ENCODE results near the gene PODXL2. TPM values are rescaled to one million over a fixed set of nuclear protein-coding genes. Genes with fewer than 3 reads are reported as not detected.

The PODXL2 gene
- total RNA-seq, 1 experiment from 2014 or later, result 5.7 TPM

DNA sequence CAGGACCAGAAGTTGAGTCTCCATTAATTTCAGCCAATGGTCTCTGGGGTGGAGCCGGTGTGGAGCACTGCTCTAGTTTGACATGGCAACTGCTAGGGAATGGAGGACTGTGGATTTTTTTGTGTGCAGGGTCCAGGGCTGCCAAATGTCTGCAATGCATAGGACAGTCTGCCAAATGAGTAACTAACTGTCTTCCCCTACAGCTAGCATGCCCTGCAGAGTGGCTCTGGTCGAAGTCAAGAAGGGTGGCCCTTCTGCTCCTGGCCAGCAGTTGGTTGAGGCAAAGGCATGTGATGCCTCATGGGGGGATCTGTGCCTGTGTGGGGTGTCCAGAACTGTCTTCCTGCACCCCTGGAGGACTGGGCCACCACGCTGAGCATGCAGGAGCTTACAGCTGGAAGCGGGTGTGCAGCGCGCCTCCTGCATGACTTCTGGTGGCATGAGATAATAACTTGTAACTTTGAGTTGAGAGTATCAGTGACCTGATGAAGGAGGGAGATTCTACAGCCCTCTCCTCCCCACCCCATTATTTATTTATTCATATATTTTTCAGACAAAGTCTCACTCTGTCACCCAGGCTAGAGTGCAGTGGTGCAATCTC, 43.1 kb upstream of the PODXL2 start:
- Histone ChIP-seq H3K9me3 (ENCODE audit: control insufficient read depth in 1 of 2, insufficient read depth in 1 of 2, low read depth in 1 of 2, low read length in 2 of 2) (no peaks in the 10 kb centered on the region), H3K9me2 (ENCODE audit: insufficient read depth) (no peaks in the 10 kb centered on the region), H3K36me3 (ENCODE audit: control insufficient read depth in 1 of 2, insufficient read depth in 2 of 2, low read length in 2 of 2) (peaks cover 0 to 7% of the 10 kb centered on the region in 2 experiments; a peak in 1 of 4 replicates), H3K4me2 (ENCODE audit: low read length) (no peak overlapping the region), H3K4me1 (ENCODE audit: control insufficient read depth in 1 of 2, insufficient read depth in 2 of 2, low read length in 2 of 2) (peaks cover 6 to 18% of the 10 kb centered on the region in 2 experiments), H3K79me2 (ENCODE audit: insufficient read depth, low read length) (peaks cover 64% of the 10 kb centered on the region), H3K27ac (ENCODE audit: low read depth, low read length) (no peak overlapping the region), H4K20me1 (ENCODE audit: insufficient read depth) (no peaks in the 10 kb centered on the region), H2AFZ (ENCODE audit: low read depth, low read length, poor library complexity, severe bottlenecking) (no peak overlapping the region), H3K9ac (ENCODE audit: low read length) (no peak overlapping the region), H3K4me3 (replicated peaks in 1 of 2; ENCODE audit: low read depth in 1 of 2, low read length in 2 of 2) (no peak overlapping the region), H3K27me3 (ENCODE audit: insufficient read depth, low read length) (no peaks in the 10 kb centered on the region)
- no peak for DNase-seq (ENCODE audit: low read depth, low spot score)
- no TSS peak for BruUV-seq (replicated peaks)
- TF ChIP-seq SP1 (IDR thresholded peaks at IDR 0.05; ENCODE audit: low read depth), result no peak
- TF ChIP-seq, protein P1, sequence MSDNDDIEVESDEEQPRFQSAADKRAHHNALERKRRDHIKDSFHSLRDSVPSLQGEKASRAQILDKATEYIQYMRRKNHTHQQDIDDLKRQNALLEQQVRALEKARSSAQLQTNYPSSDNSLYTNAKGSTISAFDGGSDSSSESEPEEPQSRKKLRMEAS (IDR thresholded peaks at IDR 0.05), result no peak
- TF ChIP-seq ELF1 (IDR thresholded peaks at IDR 0.05; ENCODE audit: borderline replicate concordance, low read depth), result no peak
- no peak for TF ChIP-seq SRF (IDR thresholded peaks at IDR 0.05; ENCODE audit: low read depth)
- no peak for ATAC-seq
- CTCF ChIA-PET, result interaction anchor here (3.0 kb wide), 1 partner anchor 11 kb away, joined by 11 read pairs; no protein-coding TSS in a partner anchor
- intact Hi-C loops (cut with micrococcal nuclease), result no loop called here
- RAD21 ChIA-PET (ENCODE audit: low non-redundant PET in 1 of 2, low total read pairs in 2 of 2, uncharacterized antibody in 2 of 2, unreplicated experiment in 2 of 2), result no interaction called here
- POLR2A ChIA-PET, result no interaction called here

DNA sequence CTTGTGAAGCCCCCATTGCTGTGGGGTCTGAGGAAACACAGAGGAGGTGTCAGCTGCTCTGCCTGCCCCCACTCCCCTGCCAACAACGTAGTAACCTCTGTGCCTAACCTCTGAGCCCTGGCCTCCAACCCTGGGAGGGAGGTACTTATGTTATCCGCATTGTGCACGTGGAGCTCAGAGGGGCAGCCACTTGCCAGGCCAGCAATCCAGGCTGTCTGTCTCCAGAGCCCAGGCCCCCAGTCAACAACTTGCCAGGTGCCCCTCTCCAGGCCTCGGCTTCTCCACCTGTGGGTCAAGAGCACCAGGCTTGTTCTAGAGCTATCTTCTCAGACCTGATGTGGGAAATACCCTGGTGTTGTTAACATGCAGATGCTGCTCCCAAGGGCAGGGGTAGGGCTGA, 41.1 kb upstream of the PODXL2 start:
- TF ChIP-seq, protein P2, sequence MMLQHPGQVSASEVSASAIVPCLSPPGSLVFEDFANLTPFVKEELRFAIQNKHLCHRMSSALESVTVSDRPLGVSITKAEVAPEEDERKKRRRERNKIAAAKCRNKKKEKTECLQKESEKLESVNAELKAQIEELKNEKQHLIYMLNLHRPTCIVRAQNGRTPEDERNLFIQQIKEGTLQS (IDR thresholded peaks at IDR 0.05), result no peak
- TF ChIP-seq CBX3 (IDR thresholded peaks at IDR 0.05; ENCODE audit: low read depth) (no peak), JUND (IDR thresholded peaks at IDR 0.05) (no peak), POLR2A (IDR thresholded peaks at IDR 0.05; ENCODE audit: borderline replicate concordance, extremely low read depth, insufficient read depth, insufficient read length) (no peak), ZFX (IDR thresholded peaks at IDR 0.05) (no peak), TCF7L2 (IDR thresholded peaks at IDR 0.05; ENCODE audit: borderline replicate concordance, extremely low read depth, insufficient read depth, insufficient read length) (no peak), SIN3A (IDR thresholded peaks at IDR 0.05; ENCODE audit: low read depth) (no peak), ZNF274 (IDR thresholded peaks at IDR 0.05; ENCODE audit: low read depth, low read length) (no peak)
- TF ChIP-seq, protein P3, sequence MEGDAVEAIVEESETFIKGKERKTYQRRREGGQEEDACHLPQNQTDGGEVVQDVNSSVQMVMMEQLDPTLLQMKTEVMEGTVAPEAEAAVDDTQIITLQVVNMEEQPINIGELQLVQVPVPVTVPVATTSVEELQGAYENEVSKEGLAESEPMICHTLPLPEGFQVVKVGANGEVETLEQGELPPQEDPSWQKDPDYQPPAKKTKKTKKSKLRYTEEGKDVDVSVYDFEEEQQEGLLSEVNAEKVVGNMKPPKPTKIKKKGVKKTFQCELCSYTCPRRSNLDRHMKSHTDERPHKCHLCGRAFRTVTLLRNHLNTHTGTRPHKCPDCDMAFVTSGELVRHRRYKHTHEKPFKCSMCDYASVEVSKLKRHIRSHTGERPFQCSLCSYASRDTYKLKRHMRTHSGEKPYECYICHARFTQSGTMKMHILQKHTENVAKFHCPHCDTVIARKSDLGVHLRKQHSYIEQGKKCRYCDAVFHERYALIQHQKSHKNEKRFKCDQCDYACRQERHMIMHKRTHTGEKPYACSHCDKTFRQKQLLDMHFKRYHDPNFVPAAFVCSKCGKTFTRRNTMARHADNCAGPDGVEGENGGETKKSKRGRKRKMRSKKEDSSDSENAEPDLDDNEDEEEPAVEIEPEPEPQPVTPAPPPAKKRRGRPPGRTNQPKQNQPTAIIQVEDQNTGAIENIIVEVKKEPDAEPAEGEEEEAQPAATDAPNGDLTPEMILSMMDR (IDR thresholded peaks at IDR 0.05 in 2 of 3, conservative IDR thresholded peaks at IDR 0.05 in 1 of 3; ENCODE audit: borderline replicate concordance in 1 of 3, insufficient read depth in 1 of 3, low read depth in 2 of 3, low read length in 2 of 3), result no peak
- TF ChIP-seq, protein P4, sequence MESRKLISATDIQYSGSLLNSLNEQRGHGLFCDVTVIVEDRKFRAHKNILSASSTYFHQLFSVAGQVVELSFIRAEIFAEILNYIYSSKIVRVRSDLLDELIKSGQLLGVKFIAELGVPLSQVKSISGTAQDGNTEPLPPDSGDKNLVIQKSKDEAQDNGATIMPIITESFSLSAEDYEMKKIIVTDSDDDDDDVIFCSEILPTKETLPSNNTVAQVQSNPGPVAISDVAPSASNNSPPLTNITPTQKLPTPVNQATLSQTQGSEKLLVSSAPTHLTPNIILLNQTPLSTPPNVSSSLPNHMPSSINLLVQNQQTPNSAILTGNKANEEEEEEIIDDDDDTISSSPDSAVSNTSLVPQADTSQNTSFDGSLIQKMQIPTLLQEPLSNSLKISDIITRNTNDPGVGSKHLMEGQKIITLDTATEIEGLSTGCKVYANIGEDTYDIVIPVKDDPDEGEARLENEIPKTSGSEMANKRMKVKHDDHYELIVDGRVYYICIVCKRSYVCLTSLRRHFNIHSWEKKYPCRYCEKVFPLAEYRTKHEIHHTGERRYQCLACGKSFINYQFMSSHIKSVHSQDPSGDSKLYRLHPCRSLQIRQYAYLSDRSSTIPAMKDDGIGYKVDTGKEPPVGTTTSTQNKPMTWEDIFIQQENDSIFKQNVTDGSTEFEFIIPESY (IDR thresholded peaks at IDR 0.05; ENCODE audit: extremely low read depth, insufficient replicate concordance, low read length), result no peak
- no peak overlapping the region for H3K27ac ChIP-seq (ENCODE audit: low read depth, low read length)
- H3K36me3 ChIP-seq (ENCODE audit: control insufficient read depth in 1 of 2, insufficient read depth in 2 of 2, low read length in 2 of 2), result peaks cover 0 to 7% of the 10 kb centered on the region in 2 experiments; a peak in 1 of 4 replicates
- no peaks in the 10 kb centered on the region for H3K27me3 ChIP-seq (ENCODE audit: insufficient read depth, low read length)
- H4K20me1 ChIP-seq (ENCODE audit: insufficient read depth), result no peaks in the 10 kb centered on the region
- H3K9me2 ChIP-seq (ENCODE audit: insufficient read depth), result no peaks in the 10 kb centered on the region
- H3K4me2 ChIP-seq (ENCODE audit: low read length), result no peak overlapping the region
- peaks cover 18 to 32% of the 10 kb centered on the region in 2 experiments for H3K4me1 ChIP-seq (ENCODE audit: control insufficient read depth in 1 of 2, insufficient read depth in 2 of 2, low read length in 2 of 2)
- H3K79me2 ChIP-seq (ENCODE audit: insufficient read depth, low read length), result peaks cover 64% of the 10 kb centered on the region
- DNase-seq (ENCODE audit: low read depth, low spot score) (no peak), ATAC-seq (no peak)
- intact Hi-C loops (cut with micrococcal nuclease), result no loop called here
- BruUV-seq (replicated peaks), result no TSS peak
- no peak overlapping the region for H3K4me3 ChIP-seq (replicated peaks in 1 of 2; ENCODE audit: low read depth in 1 of 2, low read length in 2 of 2)
- RAD21 ChIA-PET (ENCODE audit: low non-redundant PET in 1 of 2, low total read pairs in 2 of 2, uncharacterized antibody in 2 of 2, unreplicated experiment in 2 of 2), result no interaction called here
- no peaks in the 10 kb centered on the region for H3K9me3 ChIP-seq (ENCODE audit: control insufficient read depth in 1 of 2, insufficient read depth in 1 of 2, low read depth in 1 of 2, low read length in 2 of 2)
- H2AFZ ChIP-seq (ENCODE audit: low read depth, low read length, poor library complexity, severe bottlenecking), result no peak overlapping the region
- POLR2A ChIA-PET, result interaction anchor here (1.8 kb wide), 1 partner anchor 11 kb away, joined by 4 read pairs; no protein-coding TSS in a partner anchor
- CTCF ChIA-PET, result interaction anchor here (2.1 kb wide), 1 partner anchor 13 kb away, joined by 7 read pairs; no protein-coding TSS in a partner anchor
- H3K9ac ChIP-seq (ENCODE audit: low read length), result no peak overlapping the region
